Endodermal cell (in vitro differentiated cells): Measurements from ENCODE around the gene PIP5KL1. TPM values are rescaled to one million over a fixed set of nuclear protein-coding genes. Genes with fewer than 3 reads are reported as not detected.

Source experiments
- DNase-seq: peaks from one replicate; pipeline ENCODE4 v3.0.0-alpha.2; 2017
- H3K27ac ChIP-seq: 2 replicates; pipeline ENCODE4 v1.5.1; 2013; ENCODE audit warnings: mild to moderate bottlenecking, low read depth, low read length, moderate library complexity
- H3K27me3 ChIP-seq: 2 replicates; pipeline ENCODE4 v1.6.1; 2013; ENCODE audit warnings: mild to moderate bottlenecking, low read length, moderate library complexity; ENCODE audit not compliant: insufficient read depth, control insufficient read depth, poor library complexity, severe bottlenecking
- H3K36me3 ChIP-seq: 2 replicates; pipeline ENCODE4 v1.7.0; 2013; ENCODE audit warnings: mild to moderate bottlenecking, low read length, moderate library complexity; ENCODE audit not compliant: control insufficient read depth, insufficient read depth
- H3K4me1 ChIP-seq: one replicate; pipeline ENCODE4 v1.7.0; 2013; ENCODE audit warnings: low read length; ENCODE audit not compliant: control insufficient read depth, insufficient read depth
- H3K4me3 ChIP-seq: 2 replicates; pipeline ENCODE4 v1.5.1; 2013; ENCODE audit warnings: mild to moderate bottlenecking, low read length, moderate library complexity
- H3K9ac ChIP-seq: 2 replicates; pipeline ENCODE4 v1.6.1; 2013; ENCODE audit warnings: mild to moderate bottlenecking, low read length, moderate library complexity; ENCODE audit not compliant: poor library complexity, severe bottlenecking; ENCODE audit errors: extremely low read depth
- H3K9me3 ChIP-seq: 2 replicates; pipeline ENCODE4 v1.6.1; 2013; ENCODE audit warnings: mild to moderate bottlenecking, low read length, moderate library complexity; ENCODE audit not compliant: control insufficient read depth
- H3K27ac Mint-ChIP-seq: 2 replicates; pipeline ENCODE4 v1.8.0; 2020; ENCODE audit warnings: mixed read lengths
- H3K27me3 Mint-ChIP-seq: 2 replicates; pipeline ENCODE4 v1.8.0; 2021; ENCODE audit warnings: mild to moderate bottlenecking, mixed read lengths; ENCODE audit not compliant: insufficient read depth
- H3K36me3 Mint-ChIP-seq: 2 replicates; pipeline ENCODE4 v1.8.0; 2020; ENCODE audit warnings: low read depth, mixed read lengths
- H3K4me1 Mint-ChIP-seq: 2 replicates; pipeline ENCODE4 v1.8.0; 2020; ENCODE audit warnings: mixed read lengths
- H3K4me3 Mint-ChIP-seq: 2 replicates; pipeline ENCODE4 v1.8.0; 2020; ENCODE audit warnings: mild to moderate bottlenecking, moderate library complexity, mixed read lengths
- H3K9me3 Mint-ChIP-seq: 2 replicates; pipeline ENCODE4 v1.8.0; 2020; ENCODE audit warnings: mild to moderate bottlenecking, mixed read lengths
- CTCF ChIP-seq: fragments of 200-600 bp; sonication (generic); conservative IDR thresholded peaks from 2 replicates; pipeline ENCODE4 v1.5.0; 2021; ENCODE audit warnings: antibody characterized with exemption, mild to moderate bottlenecking
- WGBS, 2 experiments: methylation state at CpG; one replicate each; pipeline versions ENCODE4 v1.1.5 to v1.1.7; 2013; ENCODE audit warnings: missing lambda C conversion rate in 2 of 2, mixed read lengths in 1 of 2; ENCODE audit not compliant: insufficient coverage in 1 of 2, insufficient read length in 1 of 2; 5-methylcytosine and 5-hydroxymethylcytosine counted together
- total RNA-seq, 2 donors: library from RNA; stranded (reverse); fragmentation: NEBNext Ultra II Directional in 1 of 2; extraction: Animal tissue kit (Norgen Biotek cat#: 25700) in 1 of 2; gene quantifications; 2 replicates in 1 of 2; 3 replicates in 1 of 2; pipeline ENCODE4 v1.2.1, GENCODE V29; 2021

The PIP5KL1 gene
- total RNA-seq, 2 donors from 2014 or later: 6.6 to 9.3 TPM

- no peak for TF ChIP-seq CTCF
- no peak overlapping the region for H3K27ac Mint-ChIP-seq
- 89 to 94% methylated on average over 4 of the region's 4 CpGs for WGBS, 2 experiments
- no peak overlapping the region for H3K4me3 Mint-ChIP-seq
- H3K36me3 Mint-ChIP-seq: peaks cover 68% of the 10 kb centered on the region
- H3K4me3 ChIP-seq: no peak overlapping the region
- no peak for DNase-seq
- H3K4me1 Mint-ChIP-seq: peaks cover 7% of the 10 kb centered on the region
- peaks cover 23% of the 10 kb centered on the region for H3K9me3 Mint-ChIP-seq
- H3K4me1 ChIP-seq: peaks cover 4% of the 10 kb centered on the region
- no peaks in the 10 kb centered on the region for H3K27me3 Mint-ChIP-seq
- H3K36me3 ChIP-seq: peaks cover 61% of the 10 kb centered on the region
- H3K9ac ChIP-seq: no peak overlapping the region
- H3K27ac ChIP-seq: no peak overlapping the region
- H3K9me3 ChIP-seq: peaks cover 29% of the 10 kb centered on the region
- no peaks in the 10 kb centered on the region for H3K27me3 ChIP-seq
These were observed 37.2 kb downstream of the PIP5KL1 start for GRCh38 chr9:127893392-127893791.

- H3K36me3 ChIP-seq: peaks cover 62% of the 10 kb centered on the region
- H3K27ac ChIP-seq: no peak overlapping the region
- H3K4me3 Mint-ChIP-seq: no peak overlapping the region
- H3K4me3 ChIP-seq: no peak overlapping the region
- no peaks in the 10 kb centered on the region for H3K27me3 ChIP-seq
- no peak overlapping the region for H3K27ac Mint-ChIP-seq
- no peak for DNase-seq
- H3K9ac ChIP-seq: no peak overlapping the region
- peaks cover 7% of the 10 kb centered on the region for H3K4me1 Mint-ChIP-seq
- H3K9me3 Mint-ChIP-seq: peaks cover 23% of the 10 kb centered on the region
- peaks cover 4% of the 10 kb centered on the region for H3K4me1 ChIP-seq
- peaks cover 69% of the 10 kb centered on the region for H3K36me3 Mint-ChIP-seq
- H3K9me3 ChIP-seq: peaks cover 29% of the 10 kb centered on the region
- no peak for TF ChIP-seq CTCF
- H3K27me3 Mint-ChIP-seq: no peaks in the 10 kb centered on the region
- WGBS, 2 experiments: 96 to 98% methylated on average over 5 to 6 of the region's 6 CpGs
These were observed 37.7 kb downstream of the PIP5KL1 start for GRCh38 chr9:127892831-127893230.

- 90 to 97% methylated on average over 3 of the region's 3 CpGs for WGBS, 2 experiments
- Histone ChIP-seq H3K9ac (no peak overlapping the region), H3K27me3 (no peaks in the 10 kb centered on the region), H3K4me3 (no peak overlapping the region), H3K4me1 (no peaks in the 10 kb centered on the region), H3K36me3 (peaks cover 63% of the 10 kb centered on the region), H3K9me3 (peaks cover 26% of the 10 kb centered on the region), H3K27ac (no peak overlapping the region)
- Mint-ChIP-seq H3K27me3 (no peaks in the 10 kb centered on the region), H3K27ac (no peak overlapping the region), H3K9me3 (peaks cover 23% of the 10 kb centered on the region), H3K4me1 (no peaks in the 10 kb centered on the region), H3K4me3 (no peak overlapping the region), H3K36me3 (peaks cover 70% of the 10 kb centered on the region)
- TF ChIP-seq CTCF: no peak
- DNase-seq: no peak
These were observed 40.5 kb downstream of the PIP5KL1 start for GRCh38 chr9:127890053-127890452.
